GM10248 (cell line): ENCODE measurements around the gene CDK4.

Experiments
- CTCF ChIA-PET: fragments of 300-600 bp; sonication (Branson Sonifier 250); formaldehyde crosslinking; extraction: SDS; loops from one replicate; lab custom pipeline; 2021; ENCODE audit warnings: antibody characterized with exemption; lab: Yijun Ruan, JAX
- POLR2A ChIA-PET: fragments of 350-650 bp; sonication (Branson Sonifier 250); formaldehyde crosslinking; extraction: SDS; loops from one replicate; lab custom pipeline; 2020; ENCODE audit warnings: antibody characterized with exemption; lab: Yijun Ruan, JAX
- DNase-seq: peaks from one replicate; pipeline ENCODE4 v3.0.0; 2012; ENCODE audit errors: extremely low spot score
- CTCF ChIP-seq: IDR thresholded peaks from 2 replicates; pipeline ENCODE4 v1.5.1; 2012; ENCODE audit warnings: mild to moderate bottlenecking, low read depth; ENCODE audit errors: extremely low read depth, missing control alignments, control extremely low read depth

CDK4 gene

GRCh38 chr12:57738661-57739237 is 13.4 kb downstream of the CDK4 start, which contains the start of gene AGAP2:
TSS of gene AGAP2 (minus strand) at chr12:57738742. CDS start at chr12:57738246, 496 bp downstream.
- CTCF ChIA-PET: no interaction called here
- no peak for DNase-seq
- POLR2A ChIA-PET: no interaction called here
- no peak for TF ChIP-seq CTCF

GRCh38 chr12:57737467-57738460 is 14.3 kb downstream of the CDK4 start:
- ChIA-PET CTCF (interaction anchor here (3.4 kb wide), 1 partner anchor 154 kb away, joined by 12 read pairs; no protein-coding TSS in a partner anchor), POLR2A (no interaction called here)
- DNase-seq: no peak
- TF ChIP-seq CTCF: no peak

GRCh38 chr12:57736741-57737466 is 15.2 kb downstream of the CDK4 start:
- no peak for DNase-seq
- CTCF ChIA-PET: interaction anchor here (3.4 kb wide), 1 partner anchor 154 kb away, joined by 12 read pairs; no protein-coding TSS in a partner anchor
- POLR2A ChIA-PET: no interaction called here
- no peak for TF ChIP-seq CTCF

GRCh38 chr12:57735952-57736740 is 16.0 kb downstream of the CDK4 start:
- POLR2A ChIA-PET: no interaction called here
- no peak for TF ChIP-seq CTCF
- no peak for DNase-seq
- CTCF ChIA-PET: interaction anchor here (1.3 to 3.4 kb wide), 3 partner anchors 10 to 153 kb away, joined by 3 to 12 read pairs (median 5); partner anchors contain the start of gene OS9

- ChIA-PET CTCF (interaction anchor here (0.9 to 3.4 kb wide), 5 partner anchors 9 to 152 kb away, joined by 3 to 12 read pairs (median 5); partner anchors contain the start of genes OS9 and TSPAN31), POLR2A (no interaction called here)
- no peak for TF ChIP-seq CTCF
- DNase-seq: no peak
Measured at GRCh38 chr12:57735198-57735855, 16.8 kb downstream of the CDK4 start.
